Loucy (cell line): ENCODE measurements around the gene EDARADD.

Experiments
- CTCF ChIP-seq: fragments of 200-600 bp; sonication (generic); conservative IDR thresholded peaks from 2 replicates; pipeline ENCODE4 v1.5.1; 2014; ENCODE audit warnings: mild to moderate bottlenecking, antibody characterized with exemption, low read length
- EZH2phosphoT487 ChIP-seq: fragments of 200-600 bp; IDR thresholded peaks from 2 replicates; pipeline ENCODE4 v1.6.1; 2018; ENCODE audit warnings: antibody characterized with exemption, mild to moderate bottlenecking, moderate library complexity, borderline replicate concordance

GRCh38 chr1:236422517-236422876, 28.4 kb downstream of the EDARADD start:
- TF ChIP-seq CTCF (no peak), EZH2phosphoT487 (no peak)
